DMS53 (cell line): ENCODE results near the gene BCL2L11.

Experiments
- DNase-seq: peaks from one replicate; lab custom pipeline; 2025; lab: John Stamatoyannopoulos, UW

Gene BCL2L11

DNA sequence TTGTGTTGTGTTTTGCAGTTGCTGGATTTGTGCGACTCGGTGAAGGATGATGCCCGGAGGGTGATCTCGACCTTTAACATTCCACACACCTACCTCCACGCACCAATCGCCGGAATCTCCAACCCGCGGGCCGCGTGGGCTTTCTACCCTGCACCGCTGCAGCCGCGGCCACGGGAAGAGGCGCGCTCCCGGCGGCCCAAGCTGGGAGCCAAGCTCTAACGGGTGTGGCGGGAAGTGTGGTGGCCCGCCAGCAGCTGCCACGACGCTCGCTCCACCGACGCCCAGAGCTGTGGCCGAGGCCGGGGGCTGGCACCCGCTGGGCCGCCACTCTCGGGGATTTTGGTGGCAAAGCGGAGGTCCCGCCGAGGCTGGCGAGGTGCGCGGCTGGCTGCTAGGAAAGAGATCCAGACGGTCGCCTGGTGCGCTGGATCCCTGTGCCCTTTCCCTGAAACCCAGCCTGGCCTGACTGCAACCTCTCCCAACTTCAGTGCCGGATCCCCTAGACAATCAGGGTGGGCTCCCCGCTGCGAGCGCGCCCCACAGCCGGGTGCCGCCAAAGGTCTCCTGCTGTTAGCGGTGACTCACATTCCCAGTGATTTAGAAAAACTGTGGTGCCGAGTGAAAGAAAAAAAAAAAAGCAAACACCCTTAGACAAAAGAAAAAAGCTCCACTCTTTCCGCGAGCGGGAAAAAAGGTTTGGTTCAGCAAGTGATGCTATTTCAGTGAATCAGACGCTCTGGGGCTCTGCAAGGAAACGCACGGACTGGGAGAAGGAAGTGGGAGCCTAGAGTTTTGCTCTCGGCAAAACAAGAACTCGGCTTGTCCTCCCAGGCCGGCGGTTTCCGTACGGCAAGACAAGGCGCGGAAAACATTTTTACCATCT lies 2.9 kb upstream of the BCL2L11 start:
- peak; percentile 44 for DNase-seq

DNA sequence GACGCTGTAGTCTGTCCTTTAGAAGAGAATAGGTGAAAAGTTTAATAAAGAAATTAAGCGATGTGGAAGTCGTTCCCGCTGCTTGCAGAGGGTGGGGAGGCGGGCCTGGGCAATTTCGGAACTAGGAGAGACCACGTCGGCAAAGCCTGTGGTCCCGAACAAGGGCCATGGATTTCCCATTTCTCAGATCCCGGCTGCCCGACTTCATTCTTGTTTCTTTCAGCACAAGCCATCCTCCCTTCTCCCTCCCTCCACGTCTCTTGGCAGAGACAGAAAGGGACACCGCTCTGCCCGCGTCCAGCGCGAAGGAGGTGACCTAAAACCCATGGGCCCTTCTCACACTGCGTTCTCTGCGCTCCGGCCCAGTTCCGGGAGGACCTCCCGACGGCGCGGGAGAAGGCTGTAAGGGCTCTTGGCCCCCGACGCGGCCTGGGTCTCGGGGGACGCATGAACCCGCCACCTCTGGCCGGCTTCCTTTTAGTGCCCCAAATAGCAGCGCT lies 2.2 kb upstream of the BCL2L11 start:
- DNase-seq = no peak

DNA sequence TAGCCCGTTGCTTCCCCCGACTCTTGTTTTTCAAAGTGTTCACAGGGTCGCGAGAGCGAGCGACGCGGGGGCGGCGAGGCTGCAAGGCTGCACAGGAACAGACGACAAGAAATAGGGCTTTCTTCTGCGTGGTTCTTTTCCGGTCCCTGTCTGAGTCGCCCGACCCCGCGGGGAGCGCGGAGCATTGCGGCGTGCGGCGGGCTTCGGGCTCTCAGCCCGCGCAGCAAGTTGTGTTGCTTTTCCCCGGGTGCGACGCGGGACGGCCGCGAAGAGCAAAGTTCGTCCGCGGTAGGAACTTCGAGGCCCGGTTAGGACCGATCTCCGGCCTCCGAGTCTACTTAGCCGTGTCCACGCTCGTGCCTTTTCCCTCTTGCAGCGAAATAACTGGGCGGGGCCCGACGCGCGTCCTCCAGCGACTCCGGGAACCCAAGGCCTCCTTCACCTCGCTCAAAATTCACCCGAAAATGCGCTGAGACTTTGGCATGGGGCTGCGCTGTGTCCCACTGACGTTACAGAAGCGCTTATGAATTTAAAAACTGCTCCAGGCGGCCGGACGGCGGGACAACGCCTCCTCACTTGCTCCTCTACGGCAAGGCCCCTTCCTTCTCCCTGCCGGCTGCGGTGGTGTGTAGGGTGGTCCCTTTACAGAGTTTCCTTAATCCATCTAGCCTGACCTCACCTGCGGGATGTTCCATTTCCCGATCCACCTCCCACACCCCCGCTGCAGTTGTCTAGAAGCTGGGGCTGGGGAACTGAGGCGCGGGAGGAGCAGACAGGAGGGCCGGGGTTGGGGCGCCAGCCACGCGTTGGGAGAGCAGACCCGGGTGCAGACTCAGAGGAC lies 1.5 kb upstream of the BCL2L11 start:
- no peak for DNase-seq

DNA sequence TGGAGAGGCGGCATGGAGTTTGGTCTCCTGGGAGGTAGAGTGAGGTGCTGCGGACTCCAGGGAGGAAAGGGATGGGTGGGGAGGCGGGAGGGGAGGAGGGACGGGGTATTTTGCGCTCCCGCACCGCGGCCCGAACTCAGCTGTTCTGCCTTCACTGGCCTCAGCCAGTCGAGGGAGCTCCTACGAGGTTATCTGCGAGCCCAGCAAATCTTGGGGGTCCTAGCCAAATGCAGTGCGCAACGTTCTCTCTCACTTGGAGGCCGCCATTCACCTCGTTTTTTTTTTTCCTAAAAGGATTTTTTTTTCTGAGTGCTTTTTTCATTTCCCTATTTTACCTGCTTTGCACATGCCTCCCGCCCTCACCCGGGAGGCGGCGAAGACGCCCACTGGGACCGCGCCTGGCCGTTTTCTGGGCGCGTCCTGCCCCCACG lies 877 bp upstream of the BCL2L11 start:
- no peak for DNase-seq

DNA sequence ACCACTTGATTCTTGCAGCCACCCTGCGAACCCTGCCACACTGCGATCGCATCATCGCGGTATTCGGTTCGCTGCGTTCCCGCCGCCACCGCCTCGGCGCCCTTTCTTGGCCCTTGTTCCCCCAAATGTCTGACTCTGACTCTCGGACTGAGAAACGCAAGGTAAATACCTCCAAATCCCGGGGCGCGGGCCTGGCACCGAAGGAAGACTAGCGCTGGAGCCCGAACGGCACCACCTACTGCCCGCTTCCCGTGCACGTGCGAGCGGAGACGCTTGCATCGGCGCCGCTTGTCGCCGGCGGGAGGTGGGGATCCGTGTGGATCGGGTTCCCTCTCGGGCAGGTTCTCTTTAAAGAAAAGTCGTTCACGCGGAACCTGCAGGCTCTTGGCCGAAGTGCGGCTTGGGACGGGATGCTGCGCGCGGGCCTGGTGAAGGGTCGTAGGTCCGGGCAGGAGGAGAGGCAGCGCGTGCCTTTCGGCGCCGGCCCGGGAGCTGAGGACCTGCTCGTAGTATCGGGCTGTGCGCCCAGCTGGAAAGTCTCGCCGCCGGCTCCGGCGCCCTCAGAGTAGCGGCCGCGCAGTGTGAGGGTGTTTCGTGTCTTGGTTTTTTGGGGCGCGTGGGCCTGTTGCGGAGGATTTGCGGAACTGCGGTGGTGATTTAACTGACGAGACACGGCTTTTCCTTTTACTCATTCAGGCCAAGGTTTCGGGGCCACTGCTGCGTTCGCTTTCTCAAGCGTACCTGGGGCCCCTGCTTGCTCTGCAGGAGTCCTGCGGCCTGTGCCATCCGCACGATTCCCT lies 514 bp downstream of the BCL2L11 start:
- peak; percentile 87 for DNase-seq

DNA sequence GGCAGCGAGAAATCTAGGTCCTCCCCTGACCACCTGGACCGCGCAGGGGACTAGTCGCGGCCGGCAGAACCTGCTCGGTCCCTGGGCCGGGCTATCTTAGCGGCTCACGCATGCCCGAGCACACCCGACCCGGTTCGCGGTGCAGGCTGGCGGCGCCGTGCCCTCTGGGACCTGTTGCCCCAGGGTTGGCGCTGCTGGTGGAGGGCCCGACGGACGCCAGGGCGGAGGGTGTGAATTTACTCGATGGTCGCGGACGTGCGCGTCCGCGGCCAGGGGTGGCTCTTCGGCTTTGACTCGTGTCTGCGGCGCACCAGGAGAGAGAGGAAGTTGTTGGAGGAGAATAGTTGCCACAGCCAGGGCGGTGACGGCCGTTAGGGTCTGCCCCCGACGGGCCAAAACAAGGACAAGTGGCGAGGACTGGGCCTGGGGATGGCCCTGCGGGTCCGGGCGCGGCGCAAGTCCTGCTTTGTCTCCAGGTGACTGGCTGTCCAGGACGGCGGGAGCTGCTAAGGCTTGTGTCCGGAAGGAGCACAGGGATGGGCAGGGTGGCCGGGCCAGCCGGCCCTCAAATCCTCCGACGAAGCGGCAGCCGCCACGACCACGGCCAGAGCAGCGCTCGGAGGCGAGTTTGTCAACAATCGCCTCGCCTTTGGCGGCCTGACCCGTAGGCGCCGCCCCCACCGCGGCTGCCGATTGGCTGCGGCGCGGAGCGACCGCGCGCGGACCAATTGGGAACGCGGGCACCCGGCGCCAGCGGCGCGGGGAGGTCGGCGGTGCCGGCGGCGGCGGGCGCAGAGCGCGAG lies 1.3 kb downstream of the BCL2L11 start:
- DNase-seq = peak; percentile 99

DNA sequence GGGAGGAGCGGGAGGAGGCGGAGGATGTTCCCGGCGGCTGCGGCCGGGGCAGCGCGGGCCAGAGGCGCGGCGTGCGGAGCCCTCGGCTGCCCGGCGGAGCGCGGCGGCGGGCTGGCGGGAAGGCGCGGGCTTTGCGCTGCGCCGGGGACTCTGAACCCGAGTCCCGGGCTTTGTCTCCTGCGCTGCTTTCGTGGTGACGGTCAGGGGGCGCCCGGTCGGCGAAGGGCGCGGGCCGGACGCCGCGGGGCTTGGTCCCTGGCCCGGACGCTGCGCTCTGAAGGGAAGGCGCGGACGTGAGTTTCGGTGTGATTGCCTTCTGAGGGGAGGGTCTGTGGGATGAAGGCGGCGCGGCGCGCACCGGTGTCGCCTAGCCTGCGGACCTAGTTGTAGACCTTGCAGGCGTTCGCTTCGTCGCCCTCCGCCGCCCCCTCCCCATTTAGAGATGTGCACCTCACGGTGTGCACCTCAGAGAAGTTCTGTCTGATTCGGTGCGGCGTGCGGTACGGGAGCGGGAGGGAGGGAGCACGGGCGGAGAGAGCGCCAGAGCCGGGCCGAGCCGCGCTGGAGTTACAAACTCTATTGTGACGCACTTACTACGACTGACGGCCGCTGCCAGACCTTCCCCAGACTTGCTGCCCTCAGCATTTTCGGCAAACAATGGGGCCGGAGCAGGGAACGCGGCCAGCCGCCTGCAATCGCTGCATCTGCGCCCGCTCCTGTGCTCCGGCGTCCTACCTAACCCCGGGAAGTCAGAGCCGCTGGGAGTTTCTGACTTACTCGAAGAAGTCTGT lies 2.1 kb downstream of the BCL2L11 start:
- DNase-seq = peak; percentile 92

DNA sequence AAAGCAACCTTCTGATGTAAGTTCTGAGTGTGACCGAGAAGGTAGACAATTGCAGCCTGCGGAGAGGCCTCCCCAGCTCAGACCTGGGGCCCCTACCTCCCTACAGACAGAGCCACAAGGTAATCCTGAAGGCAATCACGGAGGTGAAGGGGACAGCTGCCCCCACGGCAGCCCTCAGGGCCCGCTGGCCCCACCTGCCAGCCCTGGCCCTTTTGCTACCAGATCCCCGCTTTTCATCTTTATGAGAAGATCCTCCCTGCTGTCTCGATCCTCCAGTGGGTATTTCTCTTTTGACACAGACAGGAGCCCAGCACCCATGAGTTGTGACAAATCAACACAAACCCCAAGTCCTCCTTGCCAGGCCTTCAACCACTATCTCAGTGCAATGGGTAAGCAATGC lies 3.0 kb downstream of the BCL2L11 start:
- no peak for DNase-seq

DNA sequence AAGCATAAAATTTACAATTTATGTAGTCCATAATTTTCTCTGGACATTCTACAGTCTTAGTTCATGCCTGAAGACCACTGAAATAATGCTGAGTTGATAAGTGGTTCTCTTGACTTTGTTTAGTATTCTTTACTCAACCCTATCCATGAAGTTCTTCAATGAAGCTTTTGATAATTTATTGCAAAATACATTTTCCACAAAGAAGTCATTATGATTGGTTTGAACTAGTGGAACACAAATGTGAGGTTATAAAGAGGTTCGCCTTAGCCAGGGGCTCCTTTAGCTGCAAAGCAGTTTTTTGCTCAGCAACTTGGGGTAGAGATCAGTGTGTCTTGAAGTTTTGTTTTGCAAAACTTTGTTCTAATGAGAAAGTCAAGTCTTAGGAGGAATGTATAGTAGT lies 5.9 kb downstream of the BCL2L11 start:
- DNase-seq = no peak

DNA sequence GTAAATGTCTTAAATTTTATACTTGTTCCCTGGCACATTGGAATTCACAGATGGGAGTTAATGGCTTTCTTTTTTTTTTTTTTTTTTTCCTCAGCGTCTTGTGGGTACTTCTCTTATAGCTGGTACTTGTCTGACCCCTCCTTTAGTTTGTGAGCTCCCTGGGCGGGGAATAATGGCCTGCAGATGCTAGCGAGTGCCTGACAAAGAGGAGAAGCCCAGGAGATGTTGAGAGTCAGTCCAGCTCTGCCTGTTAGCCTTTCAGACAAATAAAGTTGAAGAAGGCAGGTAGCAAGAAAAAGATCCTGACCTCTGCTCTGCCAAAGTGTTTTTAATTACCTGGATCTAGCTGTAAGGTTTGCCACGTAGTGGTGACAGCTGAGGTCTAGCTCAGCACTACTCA lies 6.6 kb downstream of the BCL2L11 start:
- no peak for DNase-seq

DNA sequence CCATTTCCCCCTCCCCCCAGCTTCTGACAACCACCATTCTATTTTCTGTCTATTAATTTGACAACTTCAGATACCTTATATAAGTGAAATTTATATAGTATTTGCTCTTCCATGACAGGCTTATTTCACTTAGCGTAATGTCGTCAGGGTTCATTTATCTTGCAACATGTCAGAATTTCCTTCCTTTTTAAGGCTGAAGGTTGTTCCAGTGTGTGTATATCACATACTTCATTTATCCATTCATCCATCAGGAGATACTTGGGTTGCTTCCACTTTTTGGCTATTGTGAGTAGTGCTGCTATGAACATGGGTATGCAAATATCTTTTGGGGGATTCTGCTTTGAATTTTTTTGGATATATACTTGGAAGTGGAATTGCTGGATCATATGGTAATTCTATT lies 7.4 kb downstream of the BCL2L11 start:
- no peak for DNase-seq

DNA sequence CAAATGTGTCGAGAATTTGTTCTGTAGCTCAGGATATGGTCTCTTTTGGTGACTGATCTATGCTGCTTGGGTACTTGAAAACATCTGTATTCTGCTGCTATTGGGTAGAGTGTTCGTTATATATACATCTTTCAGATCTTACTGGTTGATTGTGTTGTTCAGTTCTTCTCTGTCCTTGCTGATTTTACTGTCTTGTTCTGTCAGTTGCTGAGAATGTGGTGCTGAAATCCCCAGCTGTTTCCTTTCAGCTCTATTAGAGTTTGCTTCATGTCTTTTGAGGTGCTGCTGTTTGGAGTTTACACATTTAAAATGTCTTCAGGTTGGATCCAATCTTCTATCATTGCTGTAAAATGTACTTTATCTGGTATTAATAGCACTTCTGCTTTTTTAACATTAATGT lies 12.9 kb downstream of the BCL2L11 start:
- no peak for DNase-seq

DNA sequence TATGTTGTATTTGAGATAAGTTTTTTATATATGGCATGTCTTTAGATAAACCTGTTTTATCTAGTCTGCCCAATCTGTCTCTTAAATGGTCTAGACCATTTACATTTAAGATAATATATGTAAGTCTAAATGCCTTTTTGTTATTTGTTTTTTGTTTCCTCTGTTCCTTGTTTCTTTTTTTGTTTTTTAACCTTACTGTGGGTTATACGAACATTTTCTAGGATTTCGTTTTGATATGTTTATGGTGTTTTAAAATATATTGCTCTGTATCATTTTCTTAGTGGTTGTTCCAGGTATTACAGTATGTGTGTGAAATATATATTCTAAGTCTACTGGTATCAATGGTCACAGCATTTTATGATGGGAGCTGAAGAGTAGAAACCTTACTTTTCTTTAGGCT lies 13.3 kb downstream of the BCL2L11 start:
- peak; percentile 12 for DNase-seq

DNA sequence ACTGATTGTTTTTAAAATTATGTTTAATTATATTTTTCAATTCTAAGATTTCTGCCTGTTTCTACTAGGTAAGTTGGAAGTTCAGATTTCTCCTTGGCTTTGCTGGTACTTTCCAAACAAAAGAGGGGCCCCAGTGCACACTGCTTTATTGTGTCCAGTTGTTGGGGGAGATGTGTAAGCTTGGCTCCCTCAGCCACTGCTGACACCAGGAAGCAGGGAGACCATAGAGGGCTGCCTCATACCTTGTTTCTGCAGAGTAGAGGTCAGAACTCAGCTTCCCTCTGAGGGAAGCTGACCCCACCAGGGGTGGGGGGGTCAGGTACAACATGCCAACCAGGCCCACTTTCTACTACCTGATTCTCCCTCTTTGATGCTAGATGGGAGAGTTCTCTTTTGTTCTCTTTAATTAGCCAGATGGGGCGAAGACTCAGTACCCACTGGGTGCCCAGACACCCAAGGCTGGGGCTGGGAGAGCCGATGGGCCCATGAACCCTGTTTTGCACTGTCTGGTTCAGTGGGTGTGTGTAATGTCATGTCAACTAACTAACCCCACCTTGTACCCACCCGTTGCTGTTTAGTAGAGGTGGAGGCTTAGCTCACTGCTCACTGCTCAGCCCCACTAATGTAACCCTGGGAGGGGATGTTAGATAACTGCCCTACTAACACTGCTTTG lies 14.7 kb downstream of the BCL2L11 start:
- no peak for DNase-seq

DNA sequence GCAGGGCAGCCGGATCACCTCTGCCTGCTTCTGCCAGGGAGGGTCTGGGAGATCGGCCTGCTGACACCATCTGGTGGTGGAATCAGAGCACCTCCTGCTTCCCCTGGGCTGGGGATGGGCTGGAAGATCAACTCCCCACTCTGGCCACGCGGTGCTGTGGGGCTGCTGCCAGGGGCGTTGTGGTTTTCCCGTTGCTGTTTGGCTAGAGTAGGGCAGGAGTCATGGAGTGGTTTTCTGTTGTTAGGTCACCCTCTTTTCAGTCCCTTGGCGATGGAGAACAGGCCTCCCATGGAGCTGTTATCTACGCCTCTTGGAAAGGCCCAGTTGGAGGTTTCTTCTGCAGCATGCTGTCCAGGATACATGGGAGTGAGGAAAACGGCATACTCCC lies 15.2 kb downstream of the BCL2L11 start:
- no peak for DNase-seq

DNA sequence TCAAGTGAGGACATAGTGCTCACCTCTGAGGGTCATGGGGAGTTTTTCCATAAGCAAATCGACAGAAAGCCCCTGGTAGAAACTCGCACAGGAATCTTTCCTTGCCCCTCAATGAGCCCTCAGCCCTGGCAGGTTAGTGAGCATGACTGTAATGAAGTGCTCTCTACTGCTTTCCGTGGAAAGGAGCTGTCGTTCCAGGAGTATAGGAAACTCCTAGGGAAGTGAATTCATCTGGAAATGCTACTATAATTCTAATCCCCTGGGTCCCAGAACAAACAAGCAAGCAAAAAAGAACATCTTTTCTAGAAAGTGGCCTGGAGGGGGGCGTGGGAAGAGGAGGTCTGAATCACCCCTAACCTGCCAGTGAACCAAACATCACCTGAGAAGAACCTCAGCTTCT lies 18.1 kb downstream of the BCL2L11 start:
- no peak for DNase-seq

DNA sequence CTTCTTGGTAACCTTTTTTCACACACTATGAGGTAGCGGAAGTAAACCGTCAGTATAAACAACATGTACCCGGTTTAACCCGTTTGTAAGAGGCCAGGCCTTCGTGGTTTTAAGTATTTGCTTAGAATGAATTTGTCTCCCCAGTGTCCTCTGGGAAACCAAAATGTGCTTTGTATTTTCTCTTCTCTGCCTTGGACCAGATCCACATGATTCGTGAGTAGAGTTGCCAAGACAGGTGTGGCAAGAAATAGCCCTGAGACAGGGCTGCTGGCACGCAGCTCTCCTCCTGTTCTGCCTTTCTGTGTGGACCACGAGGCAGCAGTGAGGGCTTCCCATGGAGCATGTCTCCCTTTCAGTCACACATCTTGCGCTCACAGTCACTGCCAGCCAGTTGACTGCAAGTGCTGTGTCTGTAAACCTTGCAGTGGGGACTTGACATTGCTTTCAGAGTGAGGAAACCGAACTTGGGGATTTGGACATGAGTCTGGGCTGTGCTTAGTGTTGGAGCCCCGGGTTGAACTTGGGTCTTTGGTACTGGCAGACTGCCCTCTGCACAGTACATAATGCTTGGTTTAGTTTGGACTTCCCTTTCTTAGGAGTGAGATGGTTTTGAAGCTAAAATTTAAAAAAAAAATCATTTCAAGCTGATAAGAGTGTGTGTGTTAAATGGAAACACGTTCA lies 19.1 kb downstream of the BCL2L11 start:
- no peak for DNase-seq

DNA sequence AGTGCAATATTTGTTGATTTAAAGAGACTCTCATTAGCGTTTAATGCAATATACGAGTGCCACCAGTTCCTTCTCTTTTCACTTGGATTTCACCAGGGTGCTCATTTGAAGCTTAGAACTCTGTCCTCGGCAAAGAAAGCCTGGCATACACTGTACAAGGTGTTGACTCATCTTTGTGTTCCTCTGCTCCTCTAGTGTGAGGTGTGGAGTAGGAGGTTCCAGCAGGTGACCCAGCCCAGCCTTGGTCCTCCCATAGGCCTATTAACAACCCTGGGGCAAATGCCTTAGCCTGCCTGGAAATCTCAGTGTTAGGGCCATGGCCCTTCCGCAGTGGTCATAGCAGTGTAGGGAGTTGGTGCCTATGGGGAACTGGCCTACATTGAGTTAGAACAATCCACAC lies 20.1 kb downstream of the BCL2L11 start:
- no peak for DNase-seq

DNA sequence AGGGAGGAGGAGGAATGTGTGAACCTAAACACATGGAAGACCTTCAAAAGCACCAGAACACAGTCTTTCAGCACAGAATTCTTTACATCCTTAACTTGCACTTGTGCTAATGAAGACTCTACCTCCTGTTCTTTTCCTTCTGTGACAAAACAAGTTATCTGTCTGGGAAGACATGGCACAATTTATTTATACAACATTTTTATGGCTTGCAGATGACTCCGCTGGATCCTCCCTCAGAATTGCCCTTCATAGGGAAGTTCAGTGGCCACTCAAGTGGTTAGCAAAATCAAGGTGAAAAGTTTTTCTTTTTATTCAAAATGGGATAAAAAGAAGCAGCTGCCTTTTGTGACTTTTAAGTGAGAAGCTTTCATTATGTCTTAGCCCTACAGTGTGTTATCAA lies 21.4 kb downstream of the BCL2L11 start:
- DNase-seq = no peak
